HEK293 (cell line): ENCODE results near the gene CNOT6L.

Experiments used
- CTCF ChIA-PET: fragments of 350-600 bp; formaldehyde crosslinking; extraction: SDS; loops from one replicate; lab custom pipeline; 2021; ENCODE audit warnings: antibody characterized with exemption; lab: Yijun Ruan, JAX
- POLR2A ChIA-PET: fragments of 300-600 bp; formaldehyde crosslinking; extraction: SDS; loops from one replicate; lab custom pipeline; 2020; ENCODE audit warnings: antibody characterized with exemption, inconsistent platforms; lab: Yijun Ruan, JAX
- H3K27ac ChIP-seq: fragments of 200-500 bp; sonication (Bioruptor generic); 2 replicates; pipeline ENCODE4 v1.5.1; 2014; ENCODE audit warnings: low read depth, low read length, control low read depth, inconsistent platforms; ENCODE audit errors: extremely low read depth
- H3K36me3 ChIP-seq, 2 experiments: fragments of 200-500 bp in 1 of 2; sonication (Bioruptor generic) in 1 of 2; 1 replicate in 1 of 2; 2 replicates in 1 of 2; pipeline ENCODE4 v1.5.1; 2014 to 2017; ENCODE audit warnings: inconsistent platforms in 2 of 2, low read length in 2 of 2; ENCODE audit not compliant: control insufficient read depth in 2 of 2, insufficient read depth in 1 of 2
- H3K4me1 ChIP-seq: fragments of 200-500 bp; sonication (Bioruptor generic); 2 replicates; pipeline ENCODE4 v1.5.1; 2014; ENCODE audit warnings: mild to moderate bottlenecking, low read length, inconsistent platforms; ENCODE audit not compliant: control insufficient read depth, insufficient read depth
- H3K4me3 ChIP-seq: 2 replicates; pipeline ENCODE4 v1.5.1; 2011; ENCODE audit warnings: low read depth, mild to moderate bottlenecking, control low read depth, low read length, moderate library complexity
- H3K9me3 ChIP-seq: fragments of 200-500 bp; sonication (Bioruptor generic); 2 replicates; pipeline ENCODE4 v1.5.1; 2014; ENCODE audit warnings: low read depth, low read length, inconsistent platforms; ENCODE audit not compliant: control insufficient read depth, insufficient read depth
- FEZF1 ChIP-seq: fragments of 450-650 bp; formaldehyde crosslinking; IDR thresholded peaks from 2 replicates; pipeline ENCODE4 v1.5.1; 2016; ENCODE audit warnings: missing biosample characterization, missing genetic modification characterization
- GLI4 ChIP-seq: fragments of 450-650 bp; formaldehyde crosslinking; IDR thresholded peaks from 2 replicates; pipeline ENCODE4 v1.5.1; 2016; ENCODE audit warnings: missing biosample characterization, missing genetic modification characterization
- GLIS2 ChIP-seq: fragments of 450-650 bp; formaldehyde crosslinking; IDR thresholded peaks from 2 replicates; pipeline ENCODE4 v1.5.1; 2016; ENCODE audit warnings: missing biosample characterization, missing genetic modification characterization
- SALL2 ChIP-seq: fragments of 450-650 bp; formaldehyde crosslinking; IDR thresholded peaks from 2 replicates; pipeline ENCODE4 v1.5.0; 2017; ENCODE audit warnings: missing biosample characterization, mild to moderate bottlenecking, missing genetic modification characterization, borderline replicate concordance
- SP7 ChIP-seq: fragments of 450-650 bp; formaldehyde crosslinking; IDR thresholded peaks from 2 replicates; pipeline ENCODE4 v1.5.1; 2016; ENCODE audit warnings: missing biosample characterization, missing genetic modification characterization
- TRIM28 ChIP-seq: IDR thresholded peaks from 2 replicates; pipeline ENCODE4 v1.6.1; 2011; ENCODE audit warnings: low read length, control low read depth, borderline replicate concordance
- ZBTB17 ChIP-seq: fragments of 450-650 bp; formaldehyde crosslinking; IDR thresholded peaks from 2 replicates; pipeline ENCODE4 v1.5.1; 2016; ENCODE audit warnings: missing biosample characterization, missing genetic modification characterization
- ZFP69B ChIP-seq: fragments of 450-650 bp; formaldehyde crosslinking; IDR thresholded peaks from 2 replicates; pipeline ENCODE4 v1.5.1; 2016; ENCODE audit warnings: missing biosample characterization, missing genetic modification characterization
- ZNF121 ChIP-seq: fragments of 450-650 bp; formaldehyde crosslinking; IDR thresholded peaks from 2 replicates; pipeline ENCODE4 v1.5.1; 2016; ENCODE audit warnings: missing biosample characterization, missing genetic modification characterization
- ZNF140 ChIP-seq: fragments of 450-650 bp; formaldehyde crosslinking; IDR thresholded peaks from 2 replicates; pipeline ENCODE4 v1.5.1; 2016; ENCODE audit warnings: missing biosample characterization, missing genetic modification characterization
- ZNF146 ChIP-seq: fragments of 450-650 bp; formaldehyde crosslinking; IDR thresholded peaks from 2 replicates; pipeline ENCODE4 v1.5.1; 2016; ENCODE audit warnings: missing biosample characterization, missing genetic modification characterization
- ZNF202 ChIP-seq: fragments of 450-650 bp; formaldehyde crosslinking; IDR thresholded peaks from 2 replicates; pipeline ENCODE4 v1.5.1; 2016; ENCODE audit warnings: missing biosample characterization, missing genetic modification characterization, borderline replicate concordance
- ZNF221 ChIP-seq: fragments of 450-650 bp; formaldehyde crosslinking; IDR thresholded peaks from 2 replicates; pipeline ENCODE4 v1.5.1; 2017; ENCODE audit warnings: missing biosample characterization, missing genetic modification characterization, borderline replicate concordance
- ZNF426 ChIP-seq: fragments of 450-650 bp; formaldehyde crosslinking; IDR thresholded peaks from 2 replicates; pipeline ENCODE4 v1.5.1; 2017; ENCODE audit warnings: missing biosample characterization, missing genetic modification characterization, mild to moderate bottlenecking, inconsistent platforms, moderate library complexity
- ZNF529 ChIP-seq: fragments of 450-650 bp; formaldehyde crosslinking; IDR thresholded peaks from 2 replicates; pipeline ENCODE4 v1.5.1; 2017; ENCODE audit warnings: missing genetic modification characterization, missing biosample characterization; ENCODE audit not compliant: insufficient replicate concordance
- ZNF561 ChIP-seq: fragments of 450-650 bp; IDR thresholded peaks from 2 replicates; pipeline ENCODE4 v1.5.1; 2018; ENCODE audit warnings: missing biosample characterization, missing genetic modification characterization, borderline replicate concordance
- ZNF658 ChIP-seq: fragments of 450-650 bp; formaldehyde crosslinking; IDR thresholded peaks from 2 replicates; pipeline ENCODE4; 2016; ENCODE audit warnings: missing biosample characterization, missing genetic modification characterization
- ZNF701 ChIP-seq: fragments of 450-650 bp; formaldehyde crosslinking; IDR thresholded peaks from 2 replicates; pipeline ENCODE4 v1.5.1; 2016; ENCODE audit warnings: missing biosample characterization, missing genetic modification characterization
- ZNF768 ChIP-seq: fragments of 450-650 bp; formaldehyde crosslinking; IDR thresholded peaks from 2 replicates; pipeline ENCODE4 v1.5.1; 2018; ENCODE audit warnings: missing biosample characterization, mild to moderate bottlenecking, missing genetic modification characterization
- ZNF777 ChIP-seq: fragments of 450-650 bp; formaldehyde crosslinking; IDR thresholded peaks from 2 replicates; pipeline ENCODE4 v1.5.1; 2017; ENCODE audit warnings: missing biosample characterization, missing genetic modification characterization, borderline replicate concordance
- TF ChIP-seq, protein P1 (sequence below): fragments of 450-650 bp; formaldehyde crosslinking; optimal IDR thresholded peaks from 2 replicates; pipeline ENCODE3; 2016; ENCODE audit warnings: missing biosample characterization, mild to moderate bottlenecking, missing genetic modification characterization
- TF ChIP-seq, protein P2 (sequence below): fragments of 450-650 bp; formaldehyde crosslinking; IDR thresholded peaks from 2 replicates; pipeline ENCODE4 v1.5.1; 2016; ENCODE audit warnings: missing biosample characterization, missing genetic modification characterization
- TF ChIP-seq, protein P3 (sequence below): fragments of 450-650 bp; formaldehyde crosslinking; conservative IDR thresholded peaks from 2 replicates; pipeline ENCODE4 v1.5.1; 2016; ENCODE audit warnings: low read depth, missing biosample characterization, missing genetic modification characterization
- TF ChIP-seq, protein P4 (sequence below): fragments of 450-650 bp; formaldehyde crosslinking; IDR thresholded peaks from 2 replicates; pipeline ENCODE4 v1.5.1; 2016; ENCODE audit warnings: missing biosample characterization, missing genetic modification characterization, borderline replicate concordance

Gene CNOT6L

DNA sequence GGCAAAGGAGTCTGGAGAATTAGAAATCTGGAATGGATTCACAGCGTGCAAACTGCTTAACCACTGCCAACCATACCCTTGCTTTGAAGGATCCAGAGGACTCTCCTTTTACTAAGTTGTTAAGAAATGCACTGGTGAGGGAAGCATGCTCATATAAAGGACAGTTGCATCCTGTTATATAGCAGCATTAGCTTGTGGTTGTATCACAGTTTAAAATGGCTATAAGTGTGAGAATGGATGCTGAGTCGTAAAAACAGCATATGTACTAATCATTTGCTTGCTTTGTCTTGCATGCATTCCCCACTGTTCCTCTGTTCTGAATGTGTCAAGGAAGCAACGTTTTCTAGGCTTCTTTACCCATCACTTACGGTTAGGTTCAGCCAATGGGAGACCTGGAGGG is 112.5 kb downstream of the CNOT6L start:
- no peaks in the 10 kb centered on the region for H3K4me1 ChIP-seq
- H3K36me3 ChIP-seq, result no peaks in the 10 kb centered on the region
- ChIA-PET POLR2A (no interaction called here), CTCF (interaction anchor here (0.6 kb wide), 1 partner anchor 62 kb away, joined by 3 read pairs; no protein-coding TSS in a partner anchor)
- TF ChIP-seq SALL2, result no peak
- TF ChIP-seq ZNF777, result no peak
- no peak for TF ChIP-seq ZNF658 (tag by site-specific recombination)
- TF ChIP-seq ZBTB17 (tag by site-specific recombination), result no peak
- no peak for TF ChIP-seq ZFP69B (tag by site-specific recombination)
- H3K27ac ChIP-seq, result no peak overlapping the region
- H3K9me3 ChIP-seq, result no peaks in the 10 kb centered on the region
- H3K4me3 ChIP-seq, result no peak overlapping the region

DNA sequence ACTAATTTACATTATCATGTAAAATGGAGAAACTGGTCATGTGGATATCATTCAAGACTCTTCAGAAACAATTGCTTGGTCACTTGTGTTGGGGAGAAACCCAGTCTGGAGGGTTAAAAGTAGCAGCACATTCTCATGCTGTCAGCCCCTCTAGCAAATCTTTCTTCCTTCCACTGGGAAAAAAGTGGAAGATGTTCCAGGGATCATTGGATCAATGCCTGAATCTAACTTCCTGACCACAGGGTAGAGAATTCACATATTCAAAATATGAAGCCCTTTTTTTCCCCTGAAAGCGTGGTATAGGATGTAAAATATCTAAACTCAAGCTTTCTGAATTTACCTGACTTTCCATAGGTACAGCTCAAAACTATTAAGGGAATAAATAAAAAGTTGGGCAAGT is 115.5 kb downstream of the CNOT6L start:
- ChIA-PET POLR2A (no interaction called here), CTCF (no interaction called here)
- Histone ChIP-seq H3K36me3 (no peaks in the 10 kb centered on the region), H3K9me3 (no peaks in the 10 kb centered on the region), H3K4me3 (no peak overlapping the region), H3K4me1 (no peaks in the 10 kb centered on the region), H3K27ac (no peak overlapping the region)
- no peak for TF ChIP-seq ZNF701 (tag by site-specific recombination)
- no peak for TF ChIP-seq ZNF221
- TF ChIP-seq SP7 (tag by site-specific recombination), result no peak
- TF ChIP-seq, protein P1, sequence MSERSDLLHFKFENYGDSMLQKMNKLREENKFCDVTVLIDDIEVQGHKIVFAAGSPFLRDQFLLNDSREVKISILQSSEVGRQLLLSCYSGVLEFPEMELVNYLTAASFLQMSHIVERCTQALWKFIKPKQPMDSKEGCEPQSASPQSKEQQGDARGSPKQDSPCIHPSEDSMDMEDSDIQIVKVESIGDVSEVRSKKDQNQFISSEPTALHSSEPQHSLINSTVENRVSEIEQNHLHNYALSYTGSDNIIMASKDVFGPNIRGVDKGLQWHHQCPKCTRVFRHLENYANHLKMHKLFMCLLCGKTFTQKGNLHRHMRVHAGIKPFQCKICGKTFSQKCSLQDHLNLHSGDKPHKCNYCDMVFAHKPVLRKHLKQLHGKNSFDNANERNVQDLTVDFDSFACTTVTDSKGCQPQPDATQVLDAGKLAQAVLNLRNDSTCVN, result no peak
- no peak for TF ChIP-seq TRIM28
- TF ChIP-seq ZNF561 (tag by site-specific recombination), result no peak
- no peak for TF ChIP-seq ZNF658 (tag by site-specific recombination)
- TF ChIP-seq FEZF1 (tag by site-specific recombination), result no peak
- TF ChIP-seq ZNF768 (tag by site-specific recombination), result no peak
- no peak for TF ChIP-seq ZNF121 (tag by site-specific recombination)
- TF ChIP-seq, protein P2, sequence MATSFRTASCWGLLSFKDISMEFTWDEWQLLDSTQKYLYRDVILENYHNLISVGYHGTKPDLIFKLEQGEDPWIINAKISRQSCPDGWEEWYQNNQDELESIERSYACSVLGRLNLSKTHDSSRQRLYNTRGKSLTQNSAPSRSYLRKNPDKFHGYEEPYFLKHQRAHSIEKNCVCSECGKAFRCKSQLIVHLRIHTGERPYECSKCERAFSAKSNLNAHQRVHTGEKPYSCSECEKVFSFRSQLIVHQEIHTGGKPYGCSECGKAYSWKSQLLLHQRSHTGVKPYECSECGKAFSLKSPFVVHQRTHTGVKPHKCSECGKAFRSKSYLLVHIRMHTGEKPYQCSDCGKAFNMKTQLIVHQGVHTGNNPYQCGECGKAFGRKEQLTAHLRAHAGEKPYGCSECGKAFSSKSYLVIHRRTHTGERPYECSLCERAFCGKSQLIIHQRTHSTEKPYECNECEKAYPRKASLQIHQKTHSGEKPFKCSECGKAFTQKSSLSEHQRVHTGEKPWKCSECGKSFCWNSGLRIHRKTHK (tag by site-specific recombination), result no peak
- TF ChIP-seq ZNF146 (tag by site-specific recombination), result no peak
- no peak for TF ChIP-seq ZNF140

DNA sequence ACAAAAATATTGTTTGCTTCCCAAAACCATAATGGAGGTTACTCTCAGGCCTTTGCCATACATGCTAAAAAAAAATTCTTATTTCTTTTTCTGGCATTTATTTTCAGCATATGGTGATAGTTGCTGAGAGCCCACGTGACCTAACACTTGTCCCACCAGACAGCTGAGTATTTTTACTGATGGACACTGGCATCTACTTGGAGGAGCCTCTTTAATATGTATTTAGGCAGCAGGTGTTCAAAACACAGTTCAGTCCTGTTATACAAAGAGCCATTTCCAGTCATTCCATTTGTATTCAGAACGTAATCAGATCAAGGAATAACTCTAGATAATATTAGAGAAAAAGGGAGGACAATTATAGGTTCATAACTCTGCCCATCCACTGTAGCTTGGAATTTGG is 118.0 kb downstream of the CNOT6L start:
- no peak overlapping the region for H3K4me3 ChIP-seq
- POLR2A ChIA-PET, result no interaction called here
- H3K4me1 ChIP-seq, result no peaks in the 10 kb centered on the region
- H3K9me3 ChIP-seq, result no peaks in the 10 kb centered on the region
- no peaks in the 10 kb centered on the region for H3K36me3 ChIP-seq
- no peak overlapping the region for H3K27ac ChIP-seq
- CTCF ChIA-PET, result no interaction called here
- TF ChIP-seq, protein P3, sequence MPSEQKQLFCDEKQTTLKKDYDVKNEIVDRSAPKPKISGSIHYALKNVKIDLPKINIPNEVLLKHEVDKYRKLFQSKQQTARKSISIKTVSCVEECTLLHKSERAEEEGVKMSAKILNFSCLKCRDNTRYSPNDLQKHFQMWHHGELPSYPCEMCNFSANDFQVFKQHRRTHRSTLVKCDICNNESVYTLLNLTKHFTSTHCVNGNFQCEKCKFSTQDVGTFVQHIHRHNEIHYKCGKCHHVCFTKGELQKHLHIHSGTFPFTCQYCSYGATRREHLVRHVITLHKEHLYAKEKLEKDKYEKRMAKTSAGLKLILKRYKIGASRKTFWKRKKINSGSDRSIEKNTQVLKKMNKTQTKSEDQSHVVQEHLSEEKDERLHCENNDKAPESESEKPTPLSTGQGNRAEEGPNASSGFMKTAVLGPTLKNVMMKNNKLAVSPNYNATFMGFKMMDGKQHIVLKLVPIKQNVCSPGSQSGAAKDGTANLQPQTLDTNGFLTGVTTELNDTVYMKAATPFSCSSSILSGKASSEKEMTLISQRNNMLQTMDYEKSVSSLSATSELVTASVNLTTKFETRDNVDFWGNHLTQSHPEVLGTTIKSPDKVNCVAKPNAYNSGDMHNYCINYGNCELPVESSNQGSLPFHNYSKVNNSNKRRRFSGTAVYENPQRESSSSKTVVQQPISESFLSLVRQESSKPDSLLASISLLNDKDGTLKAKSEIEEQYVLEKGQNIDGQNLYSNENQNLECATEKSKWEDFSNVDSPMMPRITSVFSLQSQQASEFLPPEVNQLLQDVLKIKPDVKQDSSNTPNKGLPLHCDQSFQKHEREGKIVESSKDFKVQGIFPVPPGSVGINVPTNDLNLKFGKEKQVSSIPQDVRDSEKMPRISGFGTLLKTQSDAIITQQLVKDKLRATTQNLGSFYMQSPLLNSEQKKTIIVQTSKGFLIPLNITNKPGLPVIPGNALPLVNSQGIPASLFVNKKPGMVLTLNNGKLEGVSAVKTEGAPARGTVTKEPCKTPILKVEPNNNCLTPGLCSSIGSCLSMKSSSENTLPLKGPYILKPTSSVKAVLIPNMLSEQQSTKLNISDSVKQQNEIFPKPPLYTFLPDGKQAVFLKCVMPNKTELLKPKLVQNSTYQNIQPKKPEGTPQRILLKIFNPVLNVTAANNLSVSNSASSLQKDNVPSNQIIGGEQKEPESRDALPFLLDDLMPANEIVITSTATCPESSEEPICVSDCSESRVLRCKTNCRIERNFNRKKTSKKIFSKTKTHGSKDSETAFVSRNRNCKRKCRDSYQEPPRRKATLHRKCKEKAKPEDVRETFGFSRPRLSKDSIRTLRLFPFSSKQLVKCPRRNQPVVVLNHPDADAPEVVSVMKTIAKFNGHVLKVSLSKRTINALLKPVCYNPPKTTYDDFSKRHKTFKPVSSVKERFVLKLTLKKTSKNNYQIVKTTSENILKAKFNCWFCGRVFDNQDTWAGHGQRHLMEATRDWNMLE (tag by site-specific recombination), result no peak
- TF ChIP-seq ZNF529 (tag by site-specific recombination) (no peak), GLIS2 (tag by site-specific recombination) (no peak), ZNF426 (tag by site-specific recombination) (no peak), ZNF202 (tag by site-specific recombination) (no peak), GLI4 (no peak)
- TF ChIP-seq, protein P4, sequence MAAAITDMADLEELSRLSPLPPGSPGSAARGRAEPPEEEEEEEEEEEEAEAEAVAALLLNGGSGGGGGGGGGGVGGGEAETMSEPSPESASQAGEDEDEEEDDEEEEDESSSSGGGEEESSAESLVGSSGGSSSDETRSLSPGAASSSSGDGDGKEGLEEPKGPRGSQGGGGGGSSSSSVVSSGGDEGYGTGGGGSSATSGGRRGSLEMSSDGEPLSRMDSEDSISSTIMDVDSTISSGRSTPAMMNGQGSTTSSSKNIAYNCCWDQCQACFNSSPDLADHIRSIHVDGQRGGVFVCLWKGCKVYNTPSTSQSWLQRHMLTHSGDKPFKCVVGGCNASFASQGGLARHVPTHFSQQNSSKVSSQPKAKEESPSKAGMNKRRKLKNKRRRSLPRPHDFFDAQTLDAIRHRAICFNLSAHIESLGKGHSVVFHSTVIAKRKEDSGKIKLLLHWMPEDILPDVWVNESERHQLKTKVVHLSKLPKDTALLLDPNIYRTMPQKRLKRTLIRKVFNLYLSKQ (tag by site-specific recombination), result no peak
